RWPE2 (cell line): ENCODE data around the gene MYO1D.

Experiments
- ATAC-seq: fragments of 200-7000 bp; cut with Tn5 transposase; 3 replicates; pipeline ENCODE4 v1.9.1; 2021; ENCODE audit warnings: low read depth
- DNase-seq: peaks from one replicate; pipeline ENCODE4 v3.0.0-alpha.2; 2020; ENCODE audit warnings: low spot score
- H3K27ac ChIP-seq: fragments of 450-650 bp; 2 replicates; pipeline ENCODE4 v1.5.1; 2017; ENCODE audit warnings: mild to moderate bottlenecking; ENCODE audit not compliant: poor library complexity, severe bottlenecking
- H3K27me3 ChIP-seq: fragments of 250-450 bp; sonication (Bioruptor Pico); 2 replicates; pipeline ENCODE4 v1.5.1; 2021; ENCODE audit warnings: mild to moderate bottlenecking, moderate library complexity; ENCODE audit not compliant: insufficient read depth, poor library complexity, severe bottlenecking
- H3K36me3 ChIP-seq: fragments of 250-450 bp; sonication (Bioruptor Pico); 2 replicates; pipeline ENCODE4 v1.5.1; 2020; ENCODE audit warnings: low read depth, mild to moderate bottlenecking, moderate library complexity
- H3K4me1 ChIP-seq: fragments of 250-450 bp; sonication (Bioruptor Pico); 2 replicates; pipeline ENCODE4 v1.5.1; 2021; ENCODE audit warnings: mild to moderate bottlenecking, moderate library complexity; ENCODE audit not compliant: insufficient read depth, poor library complexity, severe bottlenecking
- H3K4me3 ChIP-seq: fragments of 250-450 bp; sonication (Bioruptor Pico); 2 replicates; pipeline ENCODE4 v1.5.1; 2021; ENCODE audit warnings: mild to moderate bottlenecking, moderate library complexity; ENCODE audit not compliant: severe bottlenecking
- H3K9me3 ChIP-seq: fragments of 250-450 bp; sonication (Bioruptor Pico); 2 replicates; pipeline ENCODE4 v1.5.1; 2021; ENCODE audit warnings: mild to moderate bottlenecking, moderate library complexity; ENCODE audit not compliant: severe bottlenecking
- CTCF ChIP-seq: fragments of 450-650 bp; IDR thresholded peaks from one replicate; pipeline ENCODE4 v1.5.1; 2017; ENCODE audit warnings: mild to moderate bottlenecking, moderate library complexity; ENCODE audit not compliant: poor library complexity, severe bottlenecking

MYO1D gene

DNA sequence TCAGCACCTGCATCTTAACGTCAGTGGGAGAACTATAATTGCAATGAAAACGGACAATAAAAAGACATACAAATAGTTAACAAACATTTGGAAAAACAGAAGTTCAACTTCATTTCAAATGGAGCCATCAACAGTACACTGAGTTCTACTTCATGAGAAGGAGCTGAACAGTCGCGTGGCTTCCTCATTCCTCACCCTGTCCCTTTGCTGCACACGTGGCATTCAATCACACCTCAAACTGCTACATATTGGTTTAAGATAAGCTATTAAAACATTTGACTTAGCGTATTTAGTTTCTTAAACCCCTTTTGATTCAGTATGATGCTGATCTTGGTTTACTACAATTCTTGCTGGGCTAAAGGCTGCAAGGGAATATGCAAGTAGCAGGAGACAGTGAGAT lies 313.3 kb downstream of the MYO1D start:
- H3K27ac ChIP-seq = peak overlapping the region; percentile 35
- no peaks in the 10 kb centered on the region for H3K9me3 ChIP-seq
- H3K36me3 ChIP-seq = no peaks in the 10 kb centered on the region; the same call in 1 of the 2 replicates
- peaks cover 18% of the 10 kb centered on the region for H3K4me1 ChIP-seq
- no peak for TF ChIP-seq CTCF
- no peak overlapping the region for H3K4me3 ChIP-seq
- H3K27me3 ChIP-seq = no peaks in the 10 kb centered on the region
- ATAC-seq = no peak
- DNase-seq = no peak

DNA sequence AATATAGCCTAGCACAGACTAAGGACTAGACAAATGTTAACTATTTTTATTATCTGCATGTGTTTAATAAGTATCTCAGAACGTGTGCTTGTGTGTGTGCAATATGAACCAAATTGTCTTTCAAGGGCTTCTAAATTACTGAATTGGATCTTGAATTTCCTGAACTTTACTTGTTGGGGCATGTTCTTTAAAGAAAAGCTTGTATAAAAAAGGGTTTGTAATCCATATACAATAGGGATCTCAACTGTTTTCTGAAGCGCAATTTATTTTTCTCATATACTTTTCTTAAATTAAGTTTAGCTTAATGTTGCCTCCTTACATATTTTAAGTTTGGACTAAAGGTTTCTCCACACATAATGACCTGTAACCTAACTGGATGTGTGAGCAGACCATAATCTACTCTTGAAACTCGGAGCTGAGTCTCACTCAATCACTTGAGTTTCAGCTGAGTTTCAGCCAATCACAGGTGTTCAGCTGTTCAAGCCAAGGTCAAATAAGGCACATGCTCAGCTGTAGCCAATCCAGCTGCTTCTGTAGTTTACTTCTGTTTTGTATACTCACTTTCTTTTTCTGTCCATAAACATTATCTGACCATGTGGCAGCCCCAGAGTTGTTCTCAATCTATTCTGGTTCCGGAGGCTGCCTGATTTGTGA lies 317.8 kb downstream of the MYO1D start:
- no peak for DNase-seq

GRCh38 chr17:32558326-32558955 lies 318.5 kb downstream of the MYO1D start:
- H3K4me3 ChIP-seq = no peak overlapping the region
- DNase-seq (no peak), ATAC-seq (no peak)
- TF ChIP-seq CTCF = no peak
- no peaks in the 10 kb centered on the region for H3K9me3 ChIP-seq
- peaks cover 12% of the 10 kb centered on the region for H3K4me1 ChIP-seq
- no peaks in the 10 kb centered on the region; the same call in 1 of the 2 replicates for H3K36me3 ChIP-seq
- no peak overlapping the region for H3K27ac ChIP-seq
- H3K27me3 ChIP-seq = no peaks in the 10 kb centered on the region

More for the DNA sequence above, 317.8 kb downstream of the MYO1D start:
- ATAC-seq = peak; percentile 33; the same call in 1 of the 3 replicates
- no peak for TF ChIP-seq CTCF
- H3K27ac ChIP-seq = no peak overlapping the region
- H3K4me3 ChIP-seq = no peak overlapping the region
- H3K4me1 ChIP-seq = peaks cover 17% of the 10 kb centered on the region
- H3K36me3 ChIP-seq = no peaks in the 10 kb centered on the region; the same call in 1 of the 2 replicates
- no peaks in the 10 kb centered on the region for H3K9me3 ChIP-seq
- no peaks in the 10 kb centered on the region for H3K27me3 ChIP-seq

DNA sequence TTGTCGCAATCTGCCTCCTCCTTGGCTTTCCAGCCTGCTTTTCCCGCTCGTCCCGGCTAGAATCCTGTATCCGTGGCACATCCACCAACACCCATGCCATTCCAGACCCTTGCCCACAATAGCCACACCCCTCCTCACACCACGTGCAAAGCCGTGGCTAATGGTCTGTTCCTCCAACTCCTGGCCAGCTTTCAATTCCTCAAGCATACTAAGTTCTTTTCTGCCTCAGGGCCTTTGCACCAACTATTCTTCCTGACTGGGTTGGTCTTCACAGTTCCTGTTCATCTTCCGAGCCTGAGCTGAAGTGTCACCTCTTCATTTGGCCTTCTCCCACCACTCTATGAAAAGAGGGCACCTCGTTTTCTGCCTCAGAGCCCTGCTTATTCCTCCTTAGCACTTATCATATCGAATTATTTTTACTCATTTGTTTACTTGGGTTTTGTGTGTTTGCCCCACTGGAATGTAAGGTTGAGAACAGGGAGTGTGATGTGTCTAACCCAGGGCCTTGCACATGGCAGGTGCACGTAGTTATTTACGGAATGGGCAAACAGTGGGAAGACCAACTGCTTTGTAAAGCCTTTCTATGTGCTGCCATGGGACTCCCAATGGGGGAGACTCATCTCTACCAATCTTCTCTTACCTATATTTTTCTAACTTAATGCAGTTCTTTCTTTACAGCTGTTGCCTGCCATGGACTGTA lies 321.2 kb downstream of the MYO1D start:
- no peak for DNase-seq
- Histone ChIP-seq H3K36me3 (no peaks in the 10 kb centered on the region), H3K4me3 (no peak overlapping the region), H3K4me1 (peaks cover 21% of the 10 kb centered on the region), H3K27me3 (no peaks in the 10 kb centered on the region), H3K27ac (no peak overlapping the region), H3K9me3 (no peaks in the 10 kb centered on the region)
- no peak for TF ChIP-seq CTCF
- ATAC-seq = no peak

DNA sequence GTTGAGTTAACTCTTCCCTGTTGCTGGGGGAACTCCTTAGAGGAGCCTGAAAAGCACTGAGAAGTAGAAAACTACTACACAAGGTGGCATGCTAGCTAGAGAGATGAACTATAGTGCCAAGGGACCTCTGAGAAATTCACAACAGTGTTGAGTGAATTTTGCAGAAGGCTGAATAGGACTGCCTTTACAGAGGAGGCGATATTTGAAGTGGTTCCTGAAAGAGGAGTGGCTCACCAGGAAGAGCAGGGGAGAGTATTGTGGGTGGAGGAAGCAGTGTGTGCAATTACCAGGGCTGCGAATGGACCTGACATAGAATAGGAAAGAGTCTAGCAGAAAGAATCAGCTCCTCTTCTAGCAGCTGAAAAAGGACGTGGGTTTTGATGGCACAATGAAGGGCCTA lies 323.8 kb downstream of the MYO1D start:
- no peak for DNase-seq
- Histone ChIP-seq H3K27me3 (no peaks in the 10 kb centered on the region), H3K9me3 (no peaks in the 10 kb centered on the region), H3K36me3 (no peaks in the 10 kb centered on the region), H3K4me3 (no peak overlapping the region), H3K27ac (no peak overlapping the region), H3K4me1 (peaks cover 20% of the 10 kb centered on the region)
- no peak for ATAC-seq
- TF ChIP-seq CTCF = no peak
